Panc1 (cell line): ENCODE results near the gene CFAP157.

Source experiments
- POLR2AphosphoS5 ChIP-seq: IDR thresholded peaks from 2 replicates; pipeline ENCODE4 v1.6.1; 2012; ENCODE audit warnings: mild to moderate bottlenecking, low read depth, low read length, moderate library complexity
- SIN3A ChIP-seq: IDR thresholded peaks from 2 replicates; pipeline ENCODE4 v1.6.1; 2012; ENCODE audit warnings: low read depth, mild to moderate bottlenecking, low read length, moderate library complexity, borderline replicate concordance; ENCODE audit not compliant: insufficient read depth
- TF ChIP-seq, protein P1 (sequence below): fragments of 450-650 bp; IDR thresholded peaks from 2 replicates; pipeline ENCODE4 v1.5.1; 2017; ENCODE audit warnings: mild to moderate bottlenecking
- TF ChIP-seq, protein P2 (sequence below), 2 experiments: IDR thresholded peaks; 2 replicates each; pipeline ENCODE4 v1.6.1; 2011 to 2012; ENCODE audit warnings: low read depth in 2 of 2, control low read depth in 1 of 2, low read length in 1 of 2, mild to moderate bottlenecking in 1 of 2, moderate library complexity in 1 of 2; ENCODE audit not compliant: insufficient read depth in 1 of 2

DNA sequence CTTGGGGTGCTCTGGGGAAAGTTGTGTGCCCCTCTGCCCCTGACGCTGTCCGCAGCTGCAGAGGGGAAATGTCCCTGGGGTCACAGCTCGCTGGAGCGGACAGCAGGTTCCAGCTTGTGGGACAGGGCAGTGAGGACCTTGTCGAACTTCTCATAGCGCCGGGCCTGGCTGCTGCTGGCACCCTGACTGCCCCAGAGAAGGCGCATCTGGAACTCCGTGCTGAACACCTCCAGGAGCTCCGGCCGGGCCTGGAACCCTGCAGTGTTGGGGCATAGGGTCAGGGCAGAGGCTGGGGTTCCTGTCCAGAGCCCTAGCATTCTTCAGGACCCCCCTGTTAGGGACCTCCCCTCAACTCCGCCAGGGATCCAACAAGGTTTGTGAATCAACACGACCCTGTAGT, 31.9 kb downstream of the CFAP157 start:
- TF ChIP-seq POLR2AphosphoS5 (no peak), SIN3A (no peak)
- TF ChIP-seq, protein P1, sequence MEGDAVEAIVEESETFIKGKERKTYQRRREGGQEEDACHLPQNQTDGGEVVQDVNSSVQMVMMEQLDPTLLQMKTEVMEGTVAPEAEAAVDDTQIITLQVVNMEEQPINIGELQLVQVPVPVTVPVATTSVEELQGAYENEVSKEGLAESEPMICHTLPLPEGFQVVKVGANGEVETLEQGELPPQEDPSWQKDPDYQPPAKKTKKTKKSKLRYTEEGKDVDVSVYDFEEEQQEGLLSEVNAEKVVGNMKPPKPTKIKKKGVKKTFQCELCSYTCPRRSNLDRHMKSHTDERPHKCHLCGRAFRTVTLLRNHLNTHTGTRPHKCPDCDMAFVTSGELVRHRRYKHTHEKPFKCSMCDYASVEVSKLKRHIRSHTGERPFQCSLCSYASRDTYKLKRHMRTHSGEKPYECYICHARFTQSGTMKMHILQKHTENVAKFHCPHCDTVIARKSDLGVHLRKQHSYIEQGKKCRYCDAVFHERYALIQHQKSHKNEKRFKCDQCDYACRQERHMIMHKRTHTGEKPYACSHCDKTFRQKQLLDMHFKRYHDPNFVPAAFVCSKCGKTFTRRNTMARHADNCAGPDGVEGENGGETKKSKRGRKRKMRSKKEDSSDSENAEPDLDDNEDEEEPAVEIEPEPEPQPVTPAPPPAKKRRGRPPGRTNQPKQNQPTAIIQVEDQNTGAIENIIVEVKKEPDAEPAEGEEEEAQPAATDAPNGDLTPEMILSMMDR: no peak
- TF ChIP-seq, protein P2, sequence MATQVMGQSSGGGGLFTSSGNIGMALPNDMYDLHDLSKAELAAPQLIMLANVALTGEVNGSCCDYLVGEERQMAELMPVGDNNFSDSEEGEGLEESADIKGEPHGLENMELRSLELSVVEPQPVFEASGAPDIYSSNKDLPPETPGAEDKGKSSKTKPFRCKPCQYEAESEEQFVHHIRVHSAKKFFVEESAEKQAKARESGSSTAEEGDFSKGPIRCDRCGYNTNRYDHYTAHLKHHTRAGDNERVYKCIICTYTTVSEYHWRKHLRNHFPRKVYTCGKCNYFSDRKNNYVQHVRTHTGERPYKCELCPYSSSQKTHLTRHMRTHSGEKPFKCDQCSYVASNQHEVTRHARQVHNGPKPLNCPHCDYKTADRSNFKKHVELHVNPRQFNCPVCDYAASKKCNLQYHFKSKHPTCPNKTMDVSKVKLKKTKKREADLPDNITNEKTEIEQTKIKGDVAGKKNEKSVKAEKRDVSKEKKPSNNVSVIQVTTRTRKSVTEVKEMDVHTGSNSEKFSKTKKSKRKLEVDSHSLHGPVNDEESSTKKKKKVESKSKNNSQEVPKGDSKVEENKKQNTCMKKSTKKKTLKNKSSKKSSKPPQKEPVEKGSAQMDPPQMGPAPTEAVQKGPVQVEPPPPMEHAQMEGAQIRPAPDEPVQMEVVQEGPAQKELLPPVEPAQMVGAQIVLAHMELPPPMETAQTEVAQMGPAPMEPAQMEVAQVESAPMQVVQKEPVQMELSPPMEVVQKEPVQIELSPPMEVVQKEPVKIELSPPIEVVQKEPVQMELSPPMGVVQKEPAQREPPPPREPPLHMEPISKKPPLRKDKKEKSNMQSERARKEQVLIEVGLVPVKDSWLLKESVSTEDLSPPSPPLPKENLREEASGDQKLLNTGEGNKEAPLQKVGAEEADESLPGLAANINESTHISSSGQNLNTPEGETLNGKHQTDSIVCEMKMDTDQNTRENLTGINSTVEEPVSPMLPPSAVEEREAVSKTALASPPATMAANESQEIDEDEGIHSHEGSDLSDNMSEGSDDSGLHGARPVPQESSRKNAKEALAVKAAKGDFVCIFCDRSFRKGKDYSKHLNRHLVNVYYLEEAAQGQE (IDR thresholded peaks at IDR 0.05; ENCODE audit: insufficient read depth in 1 of 2, low read depth in 2 of 2, low read length in 1 of 2): no peak
